HuH-7.5 (cell line): ENCODE results near the gene SLC25A25.
"Not testable (repeated sequence)": the region's sequence is repeated elsewhere in the genome, so short reads cannot be mapped to it uniquely, and the experiment has no call there.

ENCODE experiments used
- DNase-seq: peaks from one replicate; pipeline ENCODE4 v3.0.0; 2011; ENCODE audit warnings: low spot score

Gene SLC25A25

DNA sequence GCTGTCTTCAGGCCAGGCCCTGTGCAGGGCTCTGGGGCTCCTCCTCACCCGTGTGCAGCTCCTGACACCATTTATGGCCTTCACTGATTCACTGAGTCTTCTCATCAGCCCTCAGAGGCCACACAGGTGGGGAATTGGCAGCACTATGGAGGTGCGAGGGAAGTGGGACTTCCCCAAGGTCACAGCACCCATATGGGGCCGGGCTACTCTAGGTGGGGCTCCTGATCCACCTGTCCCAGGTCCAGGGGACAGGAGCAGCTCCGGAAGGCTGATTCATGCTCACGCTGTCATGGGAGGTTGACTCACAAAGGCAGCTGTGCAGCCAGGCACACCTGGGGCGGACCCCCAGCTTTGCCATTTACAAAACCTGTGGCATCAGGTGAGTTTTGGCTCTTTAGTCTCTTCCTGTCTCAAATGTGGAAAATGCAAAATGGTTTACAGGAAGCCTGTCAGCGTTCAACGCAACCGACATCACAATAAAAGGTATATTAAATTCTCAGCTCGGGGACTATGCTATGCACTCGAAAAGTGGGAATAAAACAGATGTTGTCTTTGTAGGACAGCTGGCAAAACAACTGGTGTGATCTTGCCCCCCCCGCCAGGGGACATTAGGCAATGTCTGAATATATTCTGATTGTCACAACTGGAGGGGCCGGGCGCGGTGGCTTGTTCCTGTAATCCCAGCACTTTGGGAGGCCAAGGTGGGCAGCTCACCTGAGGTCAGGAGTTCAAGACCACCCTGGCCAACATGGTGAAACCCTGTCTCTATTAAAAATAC lies 15.9 kb upstream of the SLC25A25 start:
- DNase-seq: no peak

DNA sequence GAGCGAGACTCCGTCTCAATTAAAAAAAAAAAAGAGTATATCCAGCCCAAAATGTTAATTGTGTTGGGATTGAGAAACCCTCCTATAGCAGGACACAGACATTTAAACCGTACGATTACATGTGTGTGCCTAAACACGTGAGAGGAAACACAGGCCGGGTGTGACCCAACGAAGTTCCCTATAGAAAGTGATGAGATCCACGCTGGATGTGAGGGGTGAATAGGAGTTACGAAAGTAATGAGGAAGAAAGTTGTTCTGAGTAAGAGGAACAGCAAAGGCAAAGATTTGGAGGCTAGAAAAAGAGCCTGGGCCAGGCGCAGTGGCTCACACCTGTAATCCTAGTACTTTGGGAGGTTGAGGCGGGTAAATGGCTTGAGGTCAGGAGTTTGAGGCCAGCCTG lies 14.5 kb upstream of the SLC25A25 start:
- no peak for DNase-seq

DNA sequence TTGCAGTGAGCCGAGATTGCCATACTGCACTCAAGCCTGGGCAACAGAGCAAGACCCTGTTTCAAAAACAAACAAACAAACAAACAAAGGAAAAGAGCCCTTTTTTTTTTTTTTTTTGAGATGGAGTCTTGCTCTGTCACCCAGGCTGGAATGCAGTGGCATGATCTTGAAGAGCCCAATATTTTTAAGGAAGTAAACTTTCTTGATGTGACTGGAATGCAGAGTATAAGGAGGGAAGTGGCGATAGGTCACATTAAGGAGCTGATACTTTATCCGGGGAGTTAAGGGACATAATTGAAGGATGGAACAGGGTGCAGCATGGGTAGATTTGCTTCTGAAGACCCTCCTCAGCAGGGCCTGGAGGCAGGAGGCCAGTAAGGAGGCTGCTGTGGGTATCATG lies 13.9 kb upstream of the SLC25A25 start:
- DNase-seq: no peak

DNA sequence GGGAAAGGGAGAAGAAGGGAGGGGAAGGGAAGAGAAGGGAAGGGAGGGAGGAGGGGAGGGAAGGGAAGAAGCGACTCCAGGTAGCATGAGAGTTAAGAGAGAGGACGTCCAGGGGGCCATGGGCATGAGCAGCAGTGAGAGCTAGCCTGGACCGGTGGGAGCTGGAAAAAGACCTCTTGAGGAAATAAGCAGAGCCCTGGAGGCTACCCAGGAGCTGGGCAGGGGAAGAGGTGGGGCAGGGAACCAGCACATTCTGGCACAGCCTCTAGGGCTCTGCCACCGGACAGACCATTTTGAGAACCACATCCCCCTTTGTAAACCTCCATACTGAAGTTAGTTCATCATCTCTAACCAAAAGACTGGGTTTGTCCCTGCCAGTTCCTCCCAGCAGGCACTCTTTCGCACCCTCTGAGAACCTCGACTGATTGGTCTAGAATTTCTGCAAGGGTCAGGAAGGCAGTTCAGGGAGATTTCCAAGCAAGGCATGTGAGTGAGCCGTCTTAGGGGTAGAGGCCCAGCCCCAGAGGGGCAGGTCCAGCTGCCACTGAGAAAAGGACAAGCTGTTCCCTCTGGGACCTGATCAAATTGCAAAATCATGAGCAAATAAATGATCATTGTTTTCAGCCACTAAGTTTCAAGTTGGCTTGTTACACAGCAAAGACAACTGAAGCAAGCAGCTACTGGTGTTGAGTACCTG lies 12.5 kb upstream of the SLC25A25 start:
- DNase-seq: no peak

DNA sequence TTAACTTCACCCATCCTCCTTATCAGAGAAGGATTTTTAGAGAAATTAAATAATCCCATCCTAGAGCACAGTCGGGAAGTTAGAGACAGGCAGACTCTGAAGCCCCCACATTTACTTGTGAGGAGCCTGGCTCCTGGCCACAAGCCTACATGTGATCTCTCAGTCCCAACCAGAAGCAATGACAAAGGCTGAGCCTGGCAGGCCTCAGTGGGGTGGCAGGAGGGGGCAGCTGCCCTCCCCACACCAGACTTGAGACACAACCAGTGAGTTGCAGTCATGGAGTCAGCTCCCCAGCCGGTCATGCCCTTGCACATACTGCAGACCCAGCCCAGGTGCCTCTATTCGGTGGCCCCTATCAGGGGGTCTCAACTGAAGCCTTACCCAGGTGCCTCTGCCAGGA lies 11.9 kb upstream of the SLC25A25 start:
- DNase-seq: no peak

DNA sequence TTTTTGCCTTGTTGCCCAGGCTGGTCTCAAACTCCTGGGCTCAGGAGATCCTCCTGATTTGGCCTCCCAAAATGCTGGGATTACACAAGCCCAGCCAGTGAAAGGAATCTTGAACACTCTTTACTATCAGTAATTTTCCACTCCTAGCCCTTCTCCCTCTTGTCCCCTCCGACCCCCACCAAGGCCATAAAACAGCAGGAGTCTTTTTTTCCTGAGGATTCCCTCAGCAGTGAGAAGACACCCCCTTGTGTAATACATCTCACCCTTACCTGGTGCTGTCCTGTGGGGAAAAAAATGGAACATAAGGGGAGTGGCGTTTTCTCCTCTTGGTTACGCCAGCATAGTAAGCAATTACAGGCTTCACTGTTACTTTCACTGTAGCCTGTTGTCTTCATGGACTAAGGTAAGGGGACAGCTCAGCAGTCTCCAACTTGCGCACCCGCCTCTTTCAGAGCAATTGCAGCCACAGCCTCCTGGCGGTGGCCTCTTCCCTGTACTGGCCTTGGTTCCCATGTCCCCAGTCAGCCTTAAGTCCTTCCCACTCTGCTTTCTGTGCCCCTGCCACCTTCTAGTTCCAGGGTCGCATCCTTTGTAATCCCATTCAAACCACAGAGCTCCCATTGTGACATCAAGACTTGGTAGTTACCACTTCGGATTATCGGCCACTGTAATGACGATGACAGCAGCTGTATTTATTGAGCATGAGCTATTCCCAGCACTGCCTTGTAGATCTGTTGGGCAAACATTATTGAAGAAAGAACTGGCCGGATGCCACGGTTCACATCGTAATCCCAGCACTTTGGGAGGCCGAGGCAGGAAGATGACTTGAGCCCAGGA lies 10.9 kb upstream of the SLC25A25 start:
- no peak for DNase-seq

DNA sequence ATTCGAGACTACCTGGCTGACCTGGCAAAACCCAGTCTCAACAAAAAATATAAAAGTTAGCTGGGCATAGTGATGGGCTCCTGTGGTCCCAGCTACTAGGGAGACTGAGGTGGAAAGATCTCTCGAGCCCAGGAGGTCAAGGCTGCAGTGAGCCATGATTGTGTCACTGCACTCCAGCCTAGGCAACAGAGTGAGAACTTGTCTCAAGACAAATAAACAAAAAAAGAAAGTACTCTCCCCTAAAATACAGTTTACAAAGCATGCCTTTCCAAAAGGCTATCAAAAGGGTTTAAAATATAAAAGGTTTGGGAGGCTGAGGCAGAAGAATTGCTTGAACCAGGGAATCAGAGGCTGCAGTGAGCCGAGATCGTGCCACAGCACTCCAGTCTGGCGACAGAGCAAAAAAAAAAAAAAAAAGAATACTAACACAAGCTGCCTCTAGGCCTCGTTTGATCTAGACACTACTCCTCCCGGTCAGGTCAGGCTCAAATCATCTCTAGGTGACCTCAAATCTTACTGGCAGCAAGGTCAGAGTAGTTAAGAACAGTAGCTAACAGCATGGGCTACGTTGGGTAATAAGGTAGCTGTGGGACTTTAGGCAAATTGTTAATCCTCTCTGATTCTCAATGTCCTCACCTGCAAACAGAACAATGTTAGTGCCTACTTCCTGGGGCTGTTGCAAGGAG lies 10.2 kb upstream of the SLC25A25 start:
- no peak for DNase-seq

DNA sequence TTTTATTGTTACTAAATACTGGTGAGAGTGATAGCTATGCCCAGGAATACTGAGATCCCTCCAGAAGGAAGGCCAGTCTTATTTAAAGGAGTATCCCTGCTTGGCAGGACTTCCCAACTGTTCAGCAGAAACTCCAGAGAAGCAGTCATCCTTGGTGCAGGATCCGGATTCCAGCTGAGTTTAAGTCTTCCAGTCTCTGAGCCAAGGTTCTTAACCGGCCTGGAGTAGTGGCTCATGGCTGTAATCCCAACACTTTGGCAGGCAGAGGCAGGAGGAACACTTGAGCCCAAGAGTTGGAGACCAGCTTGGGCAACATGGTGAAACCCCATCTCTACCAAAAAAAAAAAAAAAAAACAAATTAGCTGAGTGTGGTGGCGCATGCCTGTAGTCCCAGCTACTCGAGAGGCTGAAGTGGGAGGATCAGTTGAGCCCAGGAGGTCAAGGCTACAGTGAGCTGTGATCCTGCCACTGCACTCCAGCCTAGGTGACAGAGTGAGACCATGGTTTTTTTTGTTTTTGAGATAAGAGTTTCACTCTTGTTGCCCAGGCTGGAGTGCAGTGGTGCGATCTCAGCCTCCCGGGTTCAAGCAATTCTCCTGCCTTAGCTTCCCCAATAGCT lies 8.6 kb upstream of the SLC25A25 start:
- no peak for DNase-seq

DNA sequence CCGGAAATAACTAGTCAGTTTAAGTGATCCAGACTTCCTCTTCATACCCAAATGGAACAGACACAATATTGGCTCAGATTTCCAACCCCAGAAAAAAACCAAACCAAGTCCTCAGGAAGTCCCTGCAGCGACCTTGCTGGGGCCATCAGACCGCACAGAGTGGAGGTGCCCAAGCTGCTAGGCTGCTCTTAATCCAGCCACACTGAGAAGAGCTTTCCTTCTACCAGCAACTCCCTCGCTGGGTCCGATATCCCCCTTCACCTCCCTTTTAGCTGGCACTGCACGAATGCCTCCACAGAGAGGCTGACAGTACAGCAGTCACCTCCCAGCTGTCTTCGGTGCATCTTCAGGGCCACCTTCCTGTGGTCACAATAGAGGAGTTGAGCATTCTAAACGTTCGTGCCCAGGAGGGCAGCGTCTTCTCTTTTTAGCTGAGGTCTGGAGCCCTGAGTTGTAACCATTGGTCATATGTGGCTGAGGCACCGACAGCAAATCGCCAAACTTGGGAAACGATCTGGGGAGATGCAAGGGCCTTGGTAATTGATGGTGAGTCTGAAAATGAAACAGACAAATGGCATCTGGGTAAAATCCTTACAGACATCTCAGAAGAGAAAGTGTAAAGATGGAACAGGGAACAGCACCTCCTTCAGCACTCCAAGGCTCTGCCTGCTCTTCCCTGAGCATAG lies 6.6 kb upstream of the SLC25A25 start:
- DNase-seq: no peak

DNA sequence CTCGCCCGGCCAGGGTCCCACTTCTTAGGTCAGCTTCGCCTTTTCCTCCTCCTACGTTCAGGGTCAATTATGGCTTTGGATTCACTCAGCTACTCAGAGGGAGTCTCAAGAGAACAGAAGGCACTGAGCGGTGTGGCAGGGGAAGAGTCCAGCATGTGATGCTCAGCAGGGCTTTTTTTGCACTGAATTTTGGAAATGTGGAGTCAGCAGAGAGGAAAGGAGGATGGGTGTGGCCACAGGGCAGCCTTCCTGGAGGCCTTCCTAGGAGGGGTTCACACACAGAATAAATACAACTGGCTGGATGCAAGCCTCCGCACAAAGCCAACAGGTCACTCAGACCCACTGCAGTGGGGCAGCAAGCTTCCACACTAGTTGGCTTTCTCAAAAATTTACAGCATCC lies 5.8 kb upstream of the SLC25A25 start:
- no peak for DNase-seq

DNA sequence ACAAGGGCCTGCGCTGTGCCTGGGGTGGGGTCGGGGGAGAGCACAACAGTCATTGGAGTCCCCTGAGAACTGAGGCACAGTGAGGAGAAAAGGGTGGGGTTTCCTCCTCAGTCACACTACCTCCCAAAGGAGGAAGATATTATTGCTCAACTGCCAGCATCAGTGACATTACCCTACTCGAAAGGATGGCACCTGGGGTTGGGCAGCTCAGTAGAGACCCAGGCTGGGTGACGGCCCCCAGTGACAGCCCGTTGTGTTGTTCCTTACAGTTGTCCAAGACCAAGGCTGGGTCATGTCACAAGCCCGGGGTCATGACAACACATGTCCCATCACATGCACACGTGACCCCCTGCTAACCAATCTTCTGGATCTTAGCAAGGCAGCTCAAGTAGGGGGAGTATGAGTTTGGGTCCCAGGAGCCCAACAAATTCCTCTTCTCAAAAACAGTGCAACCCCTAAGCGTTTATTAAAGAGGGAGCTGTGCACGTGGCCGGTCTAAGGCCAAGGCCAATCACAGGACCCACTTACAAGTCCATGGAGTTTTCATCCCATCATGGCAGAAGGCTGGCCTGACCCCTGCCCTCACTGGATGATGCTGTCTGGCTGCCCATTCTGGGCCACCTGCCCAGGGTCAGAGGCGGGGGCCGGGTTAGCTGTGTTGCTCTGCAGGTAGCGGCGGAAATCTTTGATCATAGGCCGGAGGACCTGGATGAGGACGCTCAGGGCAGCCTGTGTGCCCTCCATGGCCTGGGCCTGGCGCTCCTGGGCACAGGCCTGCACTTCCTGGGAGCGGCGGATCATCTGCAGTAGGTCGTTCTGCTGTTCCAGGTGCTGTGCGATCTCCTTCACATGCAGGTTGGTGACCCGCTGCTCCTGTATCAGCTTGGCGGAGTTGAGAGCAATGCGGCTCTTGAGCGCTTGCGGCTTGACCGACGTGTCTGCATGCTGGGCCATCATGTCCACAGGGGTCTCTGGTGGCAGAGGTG lies 4.9 kb upstream of the SLC25A25 start:
- DNase-seq: no peak

DNA sequence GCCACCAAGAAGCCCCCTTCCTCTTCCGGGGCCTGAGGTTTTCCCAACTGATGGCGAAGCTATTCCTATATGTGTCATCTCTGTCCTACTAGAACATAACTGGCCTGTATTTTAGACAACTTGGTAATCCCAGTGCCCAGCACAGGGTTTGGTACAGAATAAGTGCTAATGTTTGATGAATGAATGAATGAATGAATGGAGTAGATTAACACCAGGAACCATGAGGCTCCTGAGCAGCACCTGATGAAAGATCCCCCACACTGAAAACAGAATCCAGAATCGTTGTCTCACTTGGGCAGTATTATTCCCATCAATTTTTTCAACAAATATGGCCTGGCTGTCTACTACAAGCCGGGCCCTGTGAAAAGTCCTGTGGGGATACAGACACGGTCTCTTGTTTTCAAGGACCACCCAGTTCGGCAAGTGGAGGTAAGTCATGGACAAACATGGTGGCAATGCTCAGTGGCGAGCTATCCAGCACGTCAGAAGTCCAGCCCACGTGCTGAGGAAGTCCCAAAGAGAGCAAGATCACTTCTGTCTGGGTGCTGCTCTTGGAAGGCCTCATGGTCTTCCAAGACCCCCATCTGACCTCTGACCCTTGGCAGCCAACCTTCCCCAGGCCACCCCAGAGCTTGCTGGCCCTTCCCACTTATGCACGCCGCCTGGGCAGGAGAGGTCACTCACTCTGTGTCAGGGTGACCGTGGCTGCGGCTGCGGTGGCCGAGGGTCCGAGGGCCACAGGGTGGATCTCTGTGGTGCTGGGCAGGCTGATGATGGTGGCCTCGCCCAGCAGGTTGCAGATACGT lies 1.9 kb upstream of the SLC25A25 start:
- DNase-seq: no peak

DNA sequence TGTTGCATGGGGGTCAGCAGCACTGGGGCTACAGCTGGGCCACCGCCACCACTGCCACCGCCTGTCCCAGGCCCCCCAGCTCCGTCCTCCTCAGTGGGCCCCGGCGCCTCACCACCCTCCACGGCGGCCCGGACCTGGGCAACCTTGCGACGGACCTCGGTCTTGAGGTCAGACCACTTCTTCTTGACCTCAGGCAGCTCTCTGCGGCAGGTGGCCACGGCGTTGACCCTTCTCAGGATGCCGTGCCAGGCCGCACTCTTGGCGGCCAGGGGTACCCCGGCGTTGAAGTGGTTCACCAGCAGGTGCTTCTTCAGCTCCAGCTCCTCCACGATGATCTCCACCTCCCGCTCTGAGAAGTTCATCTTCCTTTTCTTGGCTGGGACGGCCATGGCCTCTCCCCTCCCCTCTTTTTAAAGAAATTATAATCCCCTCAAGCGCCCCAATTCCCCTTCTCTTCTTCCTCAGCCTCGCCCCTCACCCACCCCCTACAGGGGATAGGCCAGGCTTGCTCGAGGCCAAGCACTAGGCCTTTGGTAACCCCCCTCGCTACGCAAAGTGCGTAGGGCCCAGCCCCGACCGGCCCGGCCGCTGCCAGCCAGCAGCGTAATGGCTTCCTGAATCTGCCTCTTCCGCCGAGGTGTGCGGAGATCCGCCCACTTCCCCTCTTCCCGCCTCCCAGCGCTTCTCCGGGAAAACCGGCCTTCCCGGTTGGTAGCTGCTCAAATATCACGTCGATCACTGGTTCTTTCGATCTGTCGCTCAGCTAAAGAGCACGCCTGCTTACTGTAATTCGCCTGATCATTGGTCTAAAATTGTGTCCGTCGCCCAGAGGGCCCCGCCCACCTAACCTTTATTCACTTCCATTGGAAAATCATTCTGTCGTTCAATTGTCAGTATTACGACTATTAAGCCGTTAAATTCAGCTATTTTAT lies 1.1 kb upstream of the SLC25A25 start, which contains the start of gene NAIF1:
TSS of gene NAIF1 (minus strand) at position 608 of the 932 bp plus-strand sequence. CDS start at position 389, 219 bp downstream.
- peak; percentile 96 for DNase-seq

DNA sequence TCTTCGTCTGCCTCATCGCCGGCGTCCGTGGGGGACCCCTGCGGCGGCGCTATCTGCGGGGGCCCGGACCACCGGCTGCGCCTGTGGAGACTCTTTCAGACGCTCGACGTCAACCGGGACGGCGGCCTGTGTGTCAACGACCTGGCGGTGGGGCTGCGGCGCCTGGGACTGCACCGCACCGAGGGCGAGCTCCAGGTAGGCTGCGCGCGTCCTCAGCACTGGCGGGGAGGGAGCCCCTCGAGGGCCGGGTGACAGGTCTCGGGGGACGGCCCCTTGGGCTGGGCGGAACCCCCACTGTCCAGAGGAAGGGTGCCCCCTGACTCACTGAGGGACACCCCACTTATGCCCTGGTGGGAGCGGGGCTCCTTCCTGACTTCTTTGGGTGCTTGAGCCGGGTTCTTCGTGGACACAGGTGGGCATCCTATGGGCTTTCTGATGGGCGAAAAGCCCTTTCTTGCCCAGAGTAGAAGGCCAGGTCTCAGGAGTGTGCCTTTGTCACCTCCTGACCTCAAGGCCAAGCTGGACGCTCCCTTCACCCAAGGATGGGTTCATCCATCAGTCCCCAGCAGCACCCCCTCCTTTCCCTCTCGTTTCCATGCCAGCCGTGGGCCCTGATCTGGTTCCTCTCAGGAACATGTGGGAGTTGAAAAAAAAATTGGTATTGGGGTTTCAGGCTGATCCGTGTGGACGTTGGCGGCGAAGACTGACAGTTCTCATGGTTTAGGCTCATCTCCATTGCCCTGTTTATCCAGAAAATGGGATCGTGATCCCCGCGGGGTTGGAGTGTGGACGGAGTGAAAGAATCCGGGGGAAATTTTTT lies 564 bp downstream of the SLC25A25 start:
- no peak for DNase-seq

DNA sequence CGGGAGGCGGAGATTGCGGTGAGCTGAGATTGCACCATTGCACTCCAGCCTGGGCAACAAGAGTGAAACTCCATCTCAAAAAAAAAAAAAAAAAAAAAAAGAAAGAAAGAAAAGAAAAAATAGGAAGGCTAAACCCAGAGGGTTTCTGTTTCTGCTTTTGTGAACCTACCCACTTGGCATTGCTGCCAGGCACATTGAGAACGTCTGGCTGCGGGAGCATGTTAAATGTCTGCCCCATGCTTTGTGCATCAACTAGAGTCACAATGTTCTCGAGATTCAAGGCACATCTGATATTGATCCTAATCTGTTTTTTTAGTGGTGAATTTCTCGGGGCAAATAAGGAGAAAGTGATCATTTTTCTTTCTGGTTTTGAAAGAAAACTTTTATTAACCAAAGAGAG lies 2.8 kb downstream of the SLC25A25 start:
- no peak for DNase-seq

DNA sequence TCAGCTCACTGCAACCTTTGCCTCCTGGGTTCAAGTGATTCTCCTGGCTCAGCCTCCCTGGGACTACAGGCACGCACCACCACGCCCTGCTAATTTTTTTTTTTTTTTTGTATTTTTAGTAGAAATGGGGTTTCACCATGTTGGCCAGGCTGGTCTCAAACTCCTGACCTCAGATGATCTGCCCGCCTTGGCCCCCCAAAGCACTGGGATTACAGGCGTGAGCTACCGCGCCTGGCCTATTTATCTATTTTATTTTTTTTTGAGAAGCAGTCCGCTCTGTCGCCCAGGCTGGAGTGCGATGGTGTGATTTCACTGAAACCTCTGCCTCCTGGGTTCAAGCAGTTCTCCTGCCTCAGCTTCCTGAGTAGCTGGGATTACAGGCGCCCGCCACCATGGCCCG lies 3.4 kb downstream of the SLC25A25 start:
- not testable (repeated sequence) for DNase-seq
